OCI-LY7 (cell line): ENCODE results near the gene LRP1B. TPM values are rescaled to one million over a fixed set of nuclear protein-coding genes. Genes with fewer than 3 reads are reported as not detected.

ENCODE experiments used
- BruUV-seq: library from RNA; stranded (reverse); fragments of 400-500 nt; replicated peaks from 2 replicates; lab custom pipeline; 2021; lab: Mats Ljungman, UMichigan
- CTCF ChIA-PET: fragments of 300-600 bp; sonication (Branson Sonifier 250); formaldehyde crosslinking; loops from one replicate; lab custom pipeline; 2022; ENCODE audit warnings: antibody characterized with exemption; ENCODE audit not compliant: unreplicated experiment; lab: Charles Lee
- POLR2A ChIA-PET: fragments of 300-600 bp; sonication (Branson Sonifier 250); formaldehyde crosslinking; loops from one replicate; lab custom pipeline; 2022; ENCODE audit warnings: antibody characterized with exemption; lab: Charles Lee
- DNase-seq: peaks from one replicate; pipeline ENCODE4 v3.0.0-alpha.2; 2015; ENCODE audit warnings: low spot score
- H2AFZ ChIP-seq: fragments of 200-600 bp; sonication (generic), shearing (Covaris generic); 2 replicates; pipeline ENCODE4 v1.6.1; 2014; ENCODE audit warnings: mild to moderate bottlenecking, antibody characterized with exemption, low read length, moderate library complexity
- H3K27ac ChIP-seq: fragments of 200-600 bp; sonication (generic); 2 replicates; pipeline ENCODE4 v1.5.1; 2014; ENCODE audit warnings: mixed run types, low read depth, mild to moderate bottlenecking, moderate library complexity, low read length, inconsistent platforms; ENCODE audit not compliant: poor library complexity, severe bottlenecking
- H3K36me3 ChIP-seq: fragments of 200-600 bp; sonication (generic); 2 replicates; pipeline ENCODE4 v1.6.1; 2014; ENCODE audit warnings: mild to moderate bottlenecking, antibody characterized with exemption, low read length, moderate library complexity, mixed read lengths; ENCODE audit not compliant: insufficient read depth
- H3K4me1 ChIP-seq: fragments of 200-600 bp; sonication (generic); 2 replicates; pipeline ENCODE4 v1.5.1; 2014; ENCODE audit warnings: mild to moderate bottlenecking, low read length; ENCODE audit not compliant: insufficient read depth, poor library complexity, severe bottlenecking
- H3K4me2 ChIP-seq: fragments of 200-600 bp; sonication (generic); 2 replicates; pipeline ENCODE4 v1.6.1; 2014; ENCODE audit warnings: mild to moderate bottlenecking, low read length
- H3K4me3 ChIP-seq: fragments of 200-600 bp; sonication (generic); 2 replicates; pipeline ENCODE4 v1.5.1; 2014; ENCODE audit warnings: mild to moderate bottlenecking, low read depth, low read length; ENCODE audit not compliant: poor library complexity, severe bottlenecking
- H3K79me2 ChIP-seq: fragments of 200-600 bp; sonication (generic); 2 replicates; pipeline ENCODE4 v1.6.1; 2016; ENCODE audit warnings: low read depth, mild to moderate bottlenecking, low read length, moderate library complexity, mixed read lengths; ENCODE audit not compliant: insufficient read depth
- H3K9me2 ChIP-seq: fragments of 200-600 bp; sonication (generic); 2 replicates; pipeline ENCODE4 v1.6.1; 2016; ENCODE audit warnings: mild to moderate bottlenecking, low read length, mixed read lengths; ENCODE audit not compliant: insufficient read depth
- H3K9me3 ChIP-seq: fragments of 200-600 bp; sonication (generic); 2 replicates; pipeline ENCODE4 v1.6.1; 2014; ENCODE audit warnings: mild to moderate bottlenecking, mixed run types, low read length, mixed read lengths
- H4K20me1 ChIP-seq: fragments of 200-600 bp; sonication (generic); 2 replicates; pipeline ENCODE4 v1.6.1; 2014; ENCODE audit warnings: mild to moderate bottlenecking, antibody characterized with exemption, low read length, moderate library complexity, mixed read lengths; ENCODE audit not compliant: insufficient read depth
- EZH2phosphoT487 ChIP-seq: fragments of 200-600 bp; sonication (generic); IDR thresholded peaks from 2 replicates; pipeline ENCODE4 v1.6.1; 2018; ENCODE audit warnings: low read depth, borderline replicate concordance, mild to moderate bottlenecking, mixed run types, antibody characterized with exemption, low read length, moderate library complexity, mixed read lengths
- intact Hi-C: fragments of 100-400 bp; cut with micrococcal nuclease; formaldehyde crosslinking; loops from one replicate; pipeline ENCODE4 v1.10.0; 2022; ENCODE audit not compliant: unreplicated experiment
- total RNA-seq, 2 experiments: library from RNA; depleted of rRNA in 1 of 2; stranded (reverse); fragments of >200 nt in 1 of 2; shearing (Covaris generic) in 1 of 2; gene quantifications; 2 replicates each; pipeline ENCODE4 v1.2.3, GENCODE V29; 2014 to 2022
- TF ChIP-seq, protein P1 (sequence below): fragments of 200-600 bp; sonication (generic); conservative IDR thresholded peaks from 2 replicates; pipeline ENCODE4 v1.5.1; 2014; ENCODE audit warnings: mild to moderate bottlenecking, antibody characterized with exemption, low read length, moderate library complexity, mixed read lengths

Gene LRP1B
- total RNA-seq, 2 experiments from 2014 or later = not detected

GRCh38 chr2:141692829-141693228 lies 438.0 kb downstream of the LRP1B start:
- Histone ChIP-seq H3K4me2 (no peak overlapping the region), H4K20me1 (no peaks in the 10 kb centered on the region), H3K4me3 (no peak overlapping the region), H3K9me2 (no peaks in the 10 kb centered on the region), H3K9me3 (no peaks in the 10 kb centered on the region), H3K36me3 (no peaks in the 10 kb centered on the region), H3K27ac (no peak overlapping the region), H2AFZ (no peak overlapping the region), H3K79me2 (no peaks in the 10 kb centered on the region), H3K4me1 (no peaks in the 10 kb centered on the region)
- ChIA-PET POLR2A (no interaction called here), CTCF (no interaction called here)
- intact Hi-C loops = no loop called here
- no peak for TF ChIP-seq EZH2phosphoT487
- TF ChIP-seq, protein P1, sequence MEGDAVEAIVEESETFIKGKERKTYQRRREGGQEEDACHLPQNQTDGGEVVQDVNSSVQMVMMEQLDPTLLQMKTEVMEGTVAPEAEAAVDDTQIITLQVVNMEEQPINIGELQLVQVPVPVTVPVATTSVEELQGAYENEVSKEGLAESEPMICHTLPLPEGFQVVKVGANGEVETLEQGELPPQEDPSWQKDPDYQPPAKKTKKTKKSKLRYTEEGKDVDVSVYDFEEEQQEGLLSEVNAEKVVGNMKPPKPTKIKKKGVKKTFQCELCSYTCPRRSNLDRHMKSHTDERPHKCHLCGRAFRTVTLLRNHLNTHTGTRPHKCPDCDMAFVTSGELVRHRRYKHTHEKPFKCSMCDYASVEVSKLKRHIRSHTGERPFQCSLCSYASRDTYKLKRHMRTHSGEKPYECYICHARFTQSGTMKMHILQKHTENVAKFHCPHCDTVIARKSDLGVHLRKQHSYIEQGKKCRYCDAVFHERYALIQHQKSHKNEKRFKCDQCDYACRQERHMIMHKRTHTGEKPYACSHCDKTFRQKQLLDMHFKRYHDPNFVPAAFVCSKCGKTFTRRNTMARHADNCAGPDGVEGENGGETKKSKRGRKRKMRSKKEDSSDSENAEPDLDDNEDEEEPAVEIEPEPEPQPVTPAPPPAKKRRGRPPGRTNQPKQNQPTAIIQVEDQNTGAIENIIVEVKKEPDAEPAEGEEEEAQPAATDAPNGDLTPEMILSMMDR = no peak
- DNase-seq = no peak
- BruUV-seq = no TSS peak

- H3K4me3 ChIP-seq = no peak overlapping the region
- no peaks in the 10 kb centered on the region for H3K9me2 ChIP-seq
- H3K9me3 ChIP-seq = no peaks in the 10 kb centered on the region
- no TSS peak for BruUV-seq
- no peaks in the 10 kb centered on the region for H3K36me3 ChIP-seq
- no peaks in the 10 kb centered on the region for H3K4me1 ChIP-seq
- TF ChIP-seq, protein P1 = no peak
- TF ChIP-seq EZH2phosphoT487 = no peak
- no peak overlapping the region for H3K27ac ChIP-seq
- intact Hi-C loops = no loop called here
- H3K4me2 ChIP-seq = no peak overlapping the region
- ChIA-PET CTCF (no interaction called here), POLR2A (no interaction called here)
- H2AFZ ChIP-seq = no peak overlapping the region
- H3K79me2 ChIP-seq = no peaks in the 10 kb centered on the region
- no peak for DNase-seq
- no peaks in the 10 kb centered on the region for H4K20me1 ChIP-seq
Measured at GRCh38 chr2:141676139-141676538, 454.7 kb downstream of the LRP1B start.

GRCh38 chr2:141666191-141666590 lies 464.6 kb downstream of the LRP1B start:
- CTCF ChIA-PET = no interaction called here
- Histone ChIP-seq H3K36me3 (no peaks in the 10 kb centered on the region), H3K9me3 (no peaks in the 10 kb centered on the region), H3K4me1 (no peaks in the 10 kb centered on the region), H3K79me2 (no peaks in the 10 kb centered on the region), H3K4me2 (no peak overlapping the region), H3K4me3 (no peak overlapping the region), H3K27ac (no peak overlapping the region), H3K9me2 (no peaks in the 10 kb centered on the region), H2AFZ (no peak overlapping the region), H4K20me1 (no peaks in the 10 kb centered on the region)
- intact Hi-C loops = no loop called here
- DNase-seq = no peak
- BruUV-seq = no TSS peak
- no peak for TF ChIP-seq EZH2phosphoT487
- TF ChIP-seq, protein P1 = no peak
- POLR2A ChIA-PET = interaction anchor here (0.6 kb wide), 1 partner anchor 884 kb away, joined by 3 read pairs; no protein-coding TSS in a partner anchor
